Neuronal stem cell (in vitro differentiated cells): ENCODE data around the gene GZMA.
A peak's percentile ranks its signal among the peaks of the same experiment; 100 is the strongest.

ENCODE experiments used
- DNase-seq: peaks from one replicate; pipeline ENCODE4 v3.0.0-alpha.2; 2013; ENCODE audit warnings: low spot score
- H2AFZ ChIP-seq: one replicate; pipeline ENCODE4 v1.6.1; 2013; ENCODE audit warnings: mild to moderate bottlenecking, low read length, inconsistent platforms
- H2AK5ac ChIP-seq: 2 replicates; pipeline ENCODE4 v1.6.1; 2013; ENCODE audit warnings: low read depth, mild to moderate bottlenecking, inconsistent platforms, low read length, moderate library complexity, mixed read lengths
- H2BK120ac ChIP-seq: 2 replicates; pipeline ENCODE4 v1.6.1; 2013; ENCODE audit warnings: low read depth, mild to moderate bottlenecking, inconsistent platforms, low read length, moderate library complexity, mixed read lengths
- H2BK12ac ChIP-seq: one replicate; pipeline ENCODE4 v1.6.1; 2013; ENCODE audit warnings: low read length, inconsistent platforms
- H2BK15ac ChIP-seq: 2 replicates; pipeline ENCODE4 v1.6.1; 2013; ENCODE audit warnings: mild to moderate bottlenecking, low read length, inconsistent platforms, mixed read lengths
- H2BK5ac ChIP-seq: one replicate; pipeline ENCODE4 v1.6.1; 2013; ENCODE audit warnings: inconsistent platforms, mild to moderate bottlenecking, low read length, moderate library complexity
- H3K14ac ChIP-seq: one replicate; pipeline ENCODE4 v1.6.1; 2013; ENCODE audit warnings: low read length, inconsistent platforms
- H3K18ac ChIP-seq: 2 replicates; pipeline ENCODE4 v1.6.1; 2013; ENCODE audit warnings: low read length, inconsistent platforms
- H3K23ac ChIP-seq: 2 replicates; pipeline ENCODE4 v1.6.1; 2013; ENCODE audit warnings: low read depth, mild to moderate bottlenecking, mixed read lengths, low read length, inconsistent platforms; ENCODE audit not compliant: poor library complexity
- H3K27ac ChIP-seq: replicated peaks from 3 replicates; pipeline ENCODE4 v1.5.1; 2013; ENCODE audit warnings: low read length, inconsistent platforms
- H3K27me3 ChIP-seq, 3 experiments: 2 replicates each; pipeline ENCODE4 v1.6.1; 2013; ENCODE audit warnings: low read length in 3 of 3, mild to moderate bottlenecking in 2 of 3, inconsistent platforms in 1 of 3, low read depth in 1 of 3, mixed read lengths in 1 of 3, moderate library complexity in 1 of 3; ENCODE audit not compliant: control insufficient read depth in 3 of 3, insufficient read depth in 3 of 3
- H3K36me3 ChIP-seq, 2 donors: replicated peaks in 1 of 2; 2 replicates each; pipeline ENCODE4 v1.6.1; 2013; ENCODE audit warnings: low read length in 2 of 2; ENCODE audit not compliant: control insufficient read depth in 2 of 2, insufficient read depth in 2 of 2
- H3K4ac ChIP-seq: 2 replicates; pipeline ENCODE4 v1.6.1; 2013; ENCODE audit warnings: inconsistent platforms, mild to moderate bottlenecking, low read length, moderate library complexity
- H3K4me1 ChIP-seq, 2 donors: 1 replicate in 1 of 2; 2 replicates in 1 of 2; pipeline ENCODE4 v1.6.1; 2013; ENCODE audit warnings: low read length in 2 of 2, low read depth in 1 of 2; ENCODE audit not compliant: control insufficient read depth in 2 of 2, insufficient read depth in 1 of 2
- H3K4me2 ChIP-seq: one replicate; pipeline ENCODE4 v1.6.1; 2013; ENCODE audit warnings: mild to moderate bottlenecking, low read length, inconsistent platforms; ENCODE audit not compliant: insufficient read depth, poor library complexity, severe bottlenecking
- H3K4me3 ChIP-seq, 2 donors: 2 replicates each; pipeline ENCODE4 v1.5.1; 2013; ENCODE audit warnings: low read length in 2 of 2, mild to moderate bottlenecking in 2 of 2, inconsistent platforms in 1 of 2, moderate library complexity in 1 of 2
- H3K79me1 ChIP-seq: one replicate; pipeline ENCODE4 v1.6.1; 2013; ENCODE audit warnings: low read depth, mild to moderate bottlenecking, inconsistent platforms, low read length, moderate library complexity
- H3K9ac ChIP-seq: one replicate; pipeline ENCODE4 v1.6.1; 2013; ENCODE audit warnings: mild to moderate bottlenecking, low read depth, low read length, inconsistent platforms; ENCODE audit not compliant: poor library complexity
- H3K9me3 ChIP-seq, 2 donors: replicated peaks in 1 of 2; 2 replicates each; pipeline versions ENCODE3 to v1.6.1; 2013; ENCODE audit warnings: low read length in 2 of 2, mild to moderate bottlenecking in 2 of 2, inconsistent platforms in 1 of 2, low read depth in 1 of 2, mixed read lengths in 1 of 2, moderate library complexity in 1 of 2; ENCODE audit not compliant: control insufficient read depth in 2 of 2, insufficient read depth in 1 of 2
- H4K8ac ChIP-seq: one replicate; pipeline ENCODE4 v1.6.1; 2013; ENCODE audit warnings: low read depth, mild to moderate bottlenecking, inconsistent platforms, low read length, moderate library complexity
- H4K91ac ChIP-seq: one replicate; pipeline ENCODE4 v1.6.1; 2013; ENCODE audit warnings: low read length, low read depth, mild to moderate bottlenecking, inconsistent platforms; ENCODE audit not compliant: poor library complexity
- WGBS, 2 donors: extraction: QIAGEN DNeasy Blood & Tissue Kit; methylation state at CpG; one replicate each; pipeline ENCODE4 v1.1.7; 2013; ENCODE audit warnings: missing lambda C conversion rate in 2 of 2, mixed read lengths in 1 of 2; ENCODE audit not compliant: insufficient read length in 2 of 2, insufficient replicate concordance in 1 of 2; ENCODE audit errors: extremely low coverage in 2 of 2; 5-methylcytosine and 5-hydroxymethylcytosine counted together

Gene GZMA

GRCh38 chr5:55146543-55147151, 44.2 kb downstream of the GZMA start:
- WGBS, 2 donors, result no CpG with 5 or more reads among the region's 11 CpGs
- DNase-seq, result peak; percentile 84
- H3K36me3 ChIP-seq, result no peaks in the 10 kb centered on the region

GRCh38 chr5:55149308-55149795, 46.9 kb downstream of the GZMA start:
- no CpG with 5 or more reads among the region's 2 CpGs for WGBS, 2 donors

More at GRCh38 chr5:55146543-55147151, 44.2 kb downstream of the GZMA start:
- Histone ChIP-seq H3K27ac (no peak overlapping the region), H2BK12ac (no peak overlapping the region), H3K9me3 (no peaks in the 10 kb centered on the region), H3K4me2 (no peak overlapping the region), H3K4me3 (no peak overlapping the region), H2BK5ac (no peak overlapping the region), H3K4me1 (no peaks in the 10 kb centered on the region), H4K91ac (no peak overlapping the region), H3K27me3 (peaks cover 0 to 19% (median 0%) of the 10 kb centered on the region in 3 experiments), H3K23ac (no peak overlapping the region), H2AFZ (peak overlapping the region; percentile 19), H4K8ac (no peak overlapping the region), H3K9ac (no peak overlapping the region), H3K4ac (no peak overlapping the region), H2BK15ac (no peak overlapping the region), H3K79me1 (no peaks in the 10 kb centered on the region), H3K18ac (no peak overlapping the region), H2BK120ac (no peak overlapping the region), H3K14ac (no peak overlapping the region), H2AK5ac (no peak overlapping the region)

GRCh38 chr5:55151923-55152842, 49.7 kb downstream of the GZMA start:
- H3K4ac ChIP-seq, result no peak overlapping the region
- no peaks in the 10 kb centered on the region for H3K36me3 ChIP-seq
- no peak overlapping the region for H4K91ac ChIP-seq
- H2BK5ac ChIP-seq, result no peak overlapping the region
- H3K27ac ChIP-seq, result no peak overlapping the region
- no peaks in the 10 kb centered on the region for H3K79me1 ChIP-seq
- no peak overlapping the region for H4K8ac ChIP-seq
- H3K14ac ChIP-seq, result no peak overlapping the region
- no peak overlapping the region for H2AFZ ChIP-seq
- H2AK5ac ChIP-seq, result no peak overlapping the region
- no peak overlapping the region for H2BK12ac ChIP-seq
- no peak overlapping the region for H3K9ac ChIP-seq
- H3K4me1 ChIP-seq, result no peaks in the 10 kb centered on the region
- H3K18ac ChIP-seq, result no peak overlapping the region
- WGBS, 2 donors, result no CpG with 5 or more reads among the region's 5 CpGs
- DNase-seq, result no peak
- H3K27me3 ChIP-seq, result peaks cover 0 to 35% (median 0%) of the 10 kb centered on the region in 3 experiments
- peaks cover 0 to 3% of the 10 kb centered on the region in 2 donors for H3K9me3 ChIP-seq
- H3K4me2 ChIP-seq, result no peak overlapping the region
- no peak overlapping the region for H3K4me3 ChIP-seq
- no peak overlapping the region for H2BK15ac ChIP-seq
- H3K23ac ChIP-seq, result no peak overlapping the region
- H2BK120ac ChIP-seq, result no peak overlapping the region

More at GRCh38 chr5:55149308-55149795, 46.9 kb downstream of the GZMA start:
- no peak overlapping the region for H2AFZ ChIP-seq
- no peak overlapping the region for H3K4me3 ChIP-seq
- no peak overlapping the region for H3K27ac ChIP-seq
- H3K4ac ChIP-seq, result no peak overlapping the region
- no peaks in the 10 kb centered on the region for H3K79me1 ChIP-seq
- no peaks in the 10 kb centered on the region for H3K4me1 ChIP-seq
- no peak overlapping the region for H2BK5ac ChIP-seq
- H4K91ac ChIP-seq, result no peak overlapping the region
- DNase-seq, result no peak
- no peak overlapping the region for H3K23ac ChIP-seq
- no peak overlapping the region for H3K18ac ChIP-seq
- H3K4me2 ChIP-seq, result no peak overlapping the region
- H3K14ac ChIP-seq, result no peak overlapping the region
- peaks cover 0 to 21% (median 0%) of the 10 kb centered on the region in 3 experiments for H3K27me3 ChIP-seq
- no peak overlapping the region for H4K8ac ChIP-seq
- no peak overlapping the region for H2BK120ac ChIP-seq
- no peaks in the 10 kb centered on the region for H3K36me3 ChIP-seq
- no peak overlapping the region for H3K9ac ChIP-seq
- no peaks in the 10 kb centered on the region for H3K9me3 ChIP-seq
- no peak overlapping the region for H2AK5ac ChIP-seq
- H2BK15ac ChIP-seq, result no peak overlapping the region
- H2BK12ac ChIP-seq, result no peak overlapping the region

- H2AK5ac ChIP-seq, result no peak overlapping the region
- H3K4me3 ChIP-seq, result no peak overlapping the region
- H3K27ac ChIP-seq, result no peak overlapping the region
- H3K4me2 ChIP-seq, result no peak overlapping the region
- H3K9me3 ChIP-seq, result peaks cover 0 to 3% of the 10 kb centered on the region in 2 donors
- no peak overlapping the region for H3K4ac ChIP-seq
- no peak overlapping the region for H2AFZ ChIP-seq
- WGBS, 2 donors, result no CpG with 5 or more reads among the region's 3 CpGs
- no peaks in the 10 kb centered on the region for H3K36me3 ChIP-seq
- H3K14ac ChIP-seq, result no peak overlapping the region
- H3K23ac ChIP-seq, result no peak overlapping the region
- no peak overlapping the region for H2BK120ac ChIP-seq
- no peaks in the 10 kb centered on the region for H3K79me1 ChIP-seq
- no peaks in the 10 kb centered on the region for H3K4me1 ChIP-seq
- no peak overlapping the region for H4K8ac ChIP-seq
- H3K27me3 ChIP-seq, result peaks cover 0 to 32% (median 0%) of the 10 kb centered on the region in 3 experiments
- no peak for DNase-seq
- H2BK5ac ChIP-seq, result no peak overlapping the region
- no peak overlapping the region for H3K18ac ChIP-seq
- no peak overlapping the region for H2BK15ac ChIP-seq
- no peak overlapping the region for H4K91ac ChIP-seq
- H2BK12ac ChIP-seq, result no peak overlapping the region
- no peak overlapping the region for H3K9ac ChIP-seq
Measured at GRCh38 chr5:55154873-55155272, 52.4 kb downstream of the GZMA start.
